GM23248 (cell line): ENCODE measurements around the gene NRCAM. TPM values are rescaled to one million over a fixed set of nuclear protein-coding genes. Genes with fewer than 3 reads are reported as not detected.
A peak's percentile ranks its signal among the peaks of the same experiment; 100 is the strongest.
"Not testable (repeated sequence)": the region's sequence is repeated elsewhere in the genome, so short reads cannot be mapped to it uniquely, and the experiment has no call there.

Experiments used
- DNase-seq: peaks from one replicate; pipeline ENCODE4 v3.0.0-alpha.2; 2015
- H2AFZ ChIP-seq: fragments of 200-600 bp; sonication (generic); 2 replicates; pipeline ENCODE4 v1.6.1; 2016; ENCODE audit warnings: antibody characterized with exemption
- H3F3A ChIP-seq: fragments of 200-600 bp; sonication (generic); 2 replicates; pipeline ENCODE4 v1.6.1; 2016; ENCODE audit warnings: mild to moderate bottlenecking, antibody characterized with exemption, mixed run types; ENCODE audit not compliant: insufficient read depth
- H3K27ac ChIP-seq: fragments of 200-600 bp; sonication (generic); 2 replicates; pipeline ENCODE4 v1.5.1; 2016; ENCODE audit warnings: mild to moderate bottlenecking
- H3K27me3 ChIP-seq: fragments of 200-600 bp; sonication (generic); replicated peaks from 2 replicates; pipeline ENCODE4 v1.6.1; 2016; ENCODE audit warnings: mild to moderate bottlenecking; ENCODE audit not compliant: insufficient read depth
- H3K36me3 ChIP-seq: fragments of 200-600 bp; sonication (generic); 2 replicates; pipeline ENCODE4 v1.6.1; 2016; ENCODE audit warnings: low read depth, mild to moderate bottlenecking
- H3K4me1 ChIP-seq: fragments of 200-600 bp; sonication (generic); 2 replicates; pipeline ENCODE4 v1.6.1; 2016; ENCODE audit warnings: mild to moderate bottlenecking; ENCODE audit not compliant: insufficient read depth
- H3K4me2 ChIP-seq: fragments of 200-600 bp; sonication (generic); one replicate; pipeline ENCODE4 v1.6.1; 2016; ENCODE audit warnings: mild to moderate bottlenecking; ENCODE audit not compliant: unreplicated experiment
- H3K4me3 ChIP-seq: fragments of 200-600 bp; sonication (generic); 2 replicates; pipeline ENCODE4 v1.5.1; 2016; ENCODE audit warnings: mild to moderate bottlenecking
- H3K79me2 ChIP-seq: fragments of 200-600 bp; sonication (generic); 2 replicates; pipeline ENCODE4 v1.6.1; 2016; ENCODE audit warnings: mild to moderate bottlenecking; ENCODE audit not compliant: insufficient read depth
- H3K9ac ChIP-seq: fragments of 200-600 bp; sonication (generic); 2 replicates; pipeline ENCODE4 v1.6.1; 2016; ENCODE audit warnings: mild to moderate bottlenecking
- H3K9me2 ChIP-seq: fragments of 200-600 bp; sonication (generic); 2 replicates; pipeline ENCODE4 v1.6.1; 2016; ENCODE audit warnings: mixed run types, mild to moderate bottlenecking, moderate library complexity; ENCODE audit not compliant: insufficient read depth
- H3K9me3 ChIP-seq: fragments of 200-600 bp; sonication (generic); one replicate; pipeline ENCODE4 v1.6.1; 2017; ENCODE audit warnings: low read depth
- H4K20me1 ChIP-seq: fragments of 200-600 bp; sonication (generic); 2 replicates; pipeline ENCODE4 v1.6.0; 2016; ENCODE audit not compliant: insufficient read depth
- EZH2 ChIP-seq: fragments of 200-600 bp; sonication (generic); IDR thresholded peaks from 2 replicates; pipeline ENCODE4 v1.6.1; 2018; ENCODE audit warnings: antibody characterized with exemption, mild to moderate bottlenecking; ENCODE audit not compliant: insufficient read depth, poor library complexity, severe bottlenecking
- EZH2phosphoT487 ChIP-seq: fragments of 200-600 bp; sonication (generic); IDR thresholded peaks from 2 replicates; pipeline ENCODE4 v1.6.1; 2018; ENCODE audit warnings: antibody characterized with exemption, moderate library complexity, mild to moderate bottlenecking, low read depth; ENCODE audit not compliant: insufficient read depth
- WGBS, 2 experiments: methylation state at CpG; one replicate each; pipeline ENCODE4 v1.1.6; 2015 to 2017; ENCODE audit warnings: low lambda C conversion rate in 2 of 2, low coverage in 1 of 2; ENCODE audit errors: missing lambda C conversion rate in 2 of 2; 5-methylcytosine and 5-hydroxymethylcytosine counted together
- in situ Hi-C: fragments of 300-500 bp; cut with MboI; formaldehyde crosslinking; loops from 2 replicates; pipeline ENCODE4 v1.15.0; 2020
- polyA plus RNA-seq: library from polyadenylated mRNA; unstranded; fragments of >200 nt; fragmentation: Nextera tagmentation; extraction: Ambion mirVana; gene quantifications from 2 replicates; pipeline ENCODE4 v1.2.1, GENCODE V29; 2016
- total RNA-seq: library from RNA; depleted of rRNA; stranded (reverse); fragments of >200 nt; shearing (Covaris generic); gene quantifications from 2 replicates; pipeline ENCODE4 v1.2.3, GENCODE V29; 2014

The NRCAM gene
- total and polyA plus RNA-seq, 2 experiments from 2014 or later: 5.1 to 7.0 TPM

- no peak overlapping the region for H3K4me3 ChIP-seq
- H3K9ac ChIP-seq: no peak overlapping the region
- H3K4me2 ChIP-seq: no peak overlapping the region
- no peaks in the 10 kb centered on the region for H3K9me2 ChIP-seq
- TF ChIP-seq EZH2phosphoT487: no peak
- TF ChIP-seq EZH2: no peak
- DNase-seq: no peak
- H3K4me1 ChIP-seq: no peaks in the 10 kb centered on the region
- in situ Hi-C loops: no loop called here
- no peak overlapping the region for H2AFZ ChIP-seq
- H3K27me3 ChIP-seq: no peaks in the 10 kb centered on the region
- 83 to 84% methylated on average over 9 of the region's 9 CpGs for WGBS, 2 experiments
- H3K9me3 ChIP-seq: no peaks in the 10 kb centered on the region
- no peaks in the 10 kb centered on the region for H4K20me1 ChIP-seq
- H3K27ac ChIP-seq: no peak overlapping the region
- no peaks in the 10 kb centered on the region for H3F3A ChIP-seq
- H3K36me3 ChIP-seq: no peaks in the 10 kb centered on the region
- H3K79me2 ChIP-seq: no peaks in the 10 kb centered on the region
These were observed 115.3 kb downstream of the NRCAM start for GRCh38 chr7:108340856-108341411.

- H3K4me2 ChIP-seq, H3K4me3 ChIP-seq, H3K79me2 ChIP-seq, H3K9ac ChIP-seq, DNase-seq, in situ Hi-C loops, H3K27me3 ChIP-seq, H3K27ac ChIP-seq, H3K9me3 ChIP-seq, H3F3A ChIP-seq, H4K20me1 ChIP-seq, H3K9me2 ChIP-seq, H3K4me1 ChIP-seq, H2AFZ ChIP-seq, H3K36me3 ChIP-seq: not testable (repeated sequence)
- WGBS, 2 experiments: 70 to 74% methylated on average over 6 of the region's 6 CpGs
These were observed 115.8 kb downstream of the NRCAM start for GRCh38 chr7:108340406-108340805.

- DNase-seq: peak; percentile 16
- no peaks in the 10 kb centered on the region for H4K20me1 ChIP-seq
- H3K27ac ChIP-seq: no peak overlapping the region
- no peaks in the 10 kb centered on the region for H3K36me3 ChIP-seq
- H3K9me3 ChIP-seq: no peaks in the 10 kb centered on the region
- no peak overlapping the region for H2AFZ ChIP-seq
- in situ Hi-C loops: no loop called here
- no peaks in the 10 kb centered on the region for H3K79me2 ChIP-seq
- no peaks in the 10 kb centered on the region for H3K9me2 ChIP-seq
- 29 to 42% methylated on average over 1 of the region's 1 CpG for WGBS, 2 experiments
- H3K27me3 ChIP-seq: no peaks in the 10 kb centered on the region
- no peak for TF ChIP-seq EZH2phosphoT487
- no peak for TF ChIP-seq EZH2
- no peaks in the 10 kb centered on the region for H3F3A ChIP-seq
- no peak overlapping the region for H3K4me2 ChIP-seq
- no peak overlapping the region for H3K4me3 ChIP-seq
- H3K9ac ChIP-seq: no peak overlapping the region
- no peaks in the 10 kb centered on the region for H3K4me1 ChIP-seq
These were observed 120.8 kb downstream of the NRCAM start for GRCh38 chr7:108335269-108335918.

GRCh38 chr7:108332937-108333336 lies 123.3 kb downstream of the NRCAM start:
- H3K9me2 ChIP-seq: no peaks in the 10 kb centered on the region
- H3K9ac ChIP-seq: no peak overlapping the region
- no peaks in the 10 kb centered on the region for H3K4me1 ChIP-seq
- in situ Hi-C loops: no loop called here
- H3K4me3 ChIP-seq: no peak overlapping the region
- H3F3A ChIP-seq: no peaks in the 10 kb centered on the region
- no peaks in the 10 kb centered on the region for H4K20me1 ChIP-seq
- no peaks in the 10 kb centered on the region for H3K36me3 ChIP-seq
- no peaks in the 10 kb centered on the region for H3K9me3 ChIP-seq
- no peaks in the 10 kb centered on the region for H3K79me2 ChIP-seq
- no peak for DNase-seq
- TF ChIP-seq EZH2phosphoT487: no peak
- TF ChIP-seq EZH2: no peak
- H3K27me3 ChIP-seq: no peaks in the 10 kb centered on the region
- H2AFZ ChIP-seq: no peak overlapping the region
- 69 to 72% methylated on average over 3 of the region's 3 CpGs for WGBS, 2 experiments
- H3K27ac ChIP-seq: no peak overlapping the region
- H3K4me2 ChIP-seq: no peak overlapping the region

GRCh38 chr7:108331971-108332370 lies 124.3 kb downstream of the NRCAM start:
- Histone ChIP-seq H4K20me1 (no peaks in the 10 kb centered on the region), H3K4me3 (no peak overlapping the region), H3K79me2 (no peaks in the 10 kb centered on the region), H2AFZ (no peak overlapping the region), H3K9me3 (no peaks in the 10 kb centered on the region), H3K4me2 (no peak overlapping the region), H3F3A (no peaks in the 10 kb centered on the region), H3K9me2 (no peaks in the 10 kb centered on the region), H3K4me1 (no peaks in the 10 kb centered on the region), H3K27ac (no peak overlapping the region), H3K27me3 (no peaks in the 10 kb centered on the region), H3K36me3 (no peaks in the 10 kb centered on the region), H3K9ac (no peak overlapping the region)
- 85 to 87% methylated on average over 1 of the region's 1 CpG for WGBS, 2 experiments
- in situ Hi-C loops: no loop called here
- no peak for DNase-seq
- TF ChIP-seq EZH2 (no peak), EZH2phosphoT487 (no peak)
